ENCODE data around the gene CACNG1. TPM values are rescaled to one million over a fixed set of nuclear protein-coding genes. Genes with fewer than 3 reads are reported as not detected.

CACNG1 gene
- total and polyA plus RNA-seq, 2 of the 4 experiments (the other 2 are of a cell fraction) = not detected

DNA sequence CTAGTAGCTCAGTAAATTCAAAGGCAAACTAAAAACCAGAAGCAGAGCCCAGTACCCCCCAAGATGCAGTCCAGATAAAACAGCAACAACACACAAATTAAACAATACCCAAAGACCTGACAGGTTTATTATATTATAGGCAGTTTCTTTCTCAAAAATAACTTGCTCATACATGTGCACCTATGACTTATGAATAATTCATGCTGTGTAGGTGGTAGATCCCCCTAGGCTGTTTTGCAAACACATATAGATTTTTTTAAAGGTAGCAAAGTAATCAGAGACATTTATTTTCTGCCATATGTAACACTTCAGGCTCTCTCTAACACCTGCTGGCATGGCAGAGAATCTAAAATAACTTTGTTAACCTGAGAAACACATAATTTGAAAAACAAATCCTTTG lies 27.2 kb downstream of the CACNG1 start:
- BruUV-seq (replicated peaks) = no TSS peak
- H3K27me3 ChIP-seq (ENCODE audit: control insufficient read depth, insufficient read depth, low read length) = no peaks in the 10 kb centered on the region
- CTCF ChIA-PET = no interaction called here

More for the DNA sequence above, 27.2 kb downstream of the CACNG1 start:
- ATAC-seq (ENCODE audit: low read depth) (no peak), DNase-seq (no peak)
- Histone ChIP-seq H2BK15ac (ENCODE audit: low read depth, low read length) (no peak overlapping the region), H3K27ac (ENCODE audit: insufficient read depth, low read length) (no peak overlapping the region), H3K23ac (ENCODE audit: low read depth, low read length) (no peak overlapping the region), H3K4ac (ENCODE audit: low read depth, low read length) (no peak overlapping the region), H3K9ac (ENCODE audit: low read depth, low read length) (no peak overlapping the region), H2AK9ac (replicated peaks; ENCODE audit: low read depth, low read length, poor library complexity) (no peak overlapping the region), H4K91ac (ENCODE audit: insufficient read depth, low read depth, low read length) (no peak overlapping the region), H3K9me3 (ENCODE audit: control insufficient read depth, insufficient read depth, low read length) (no peaks in the 10 kb centered on the region), H3K14ac (replicated peaks; ENCODE audit: low read depth, low read length) (no peak overlapping the region), H2AK5ac (ENCODE audit: low read depth, low read length) (no peak overlapping the region), H2BK5ac (ENCODE audit: low read depth, low read length, poor library complexity, severe bottlenecking) (no peak overlapping the region), H3K4me1 (ENCODE audit: control insufficient read depth, insufficient read depth, low read length) (no peaks in the 10 kb centered on the region), H3K36me3 (ENCODE audit: control insufficient read depth, insufficient read depth, low read length) (peaks cover 7% of the 10 kb centered on the region), H4K5ac (ENCODE audit: low read depth, low read length) (no peak overlapping the region), H2BK120ac (ENCODE audit: low read depth, low read length) (no peak overlapping the region), H2BK20ac (ENCODE audit: low read depth, low read length) (no peak overlapping the region), H4K20me1 (ENCODE audit: insufficient read depth, low read length) (no peaks in the 10 kb centered on the region), H3K9me1 (ENCODE audit: insufficient read depth, low read length) (0 out of 2 replicates have a peak, but pooled peaks cover 2% of the 10 kb centered on the region), H3K4me2 (ENCODE audit: low read depth, low read length) (no peak overlapping the region), H3K56ac (ENCODE audit: extremely low read depth, insufficient read depth, low read length) (no peak overlapping the region), H2AFZ (replicated peaks; ENCODE audit: low read length, poor library complexity) (no peak overlapping the region), H3K18ac (ENCODE audit: low read depth, low read length) (no peak overlapping the region), H4K8ac (ENCODE audit: low read depth in 2 of 2, low read length in 2 of 2) (no peak overlapping the region), H3K4me3 (ENCODE audit: insufficient read depth, low read depth, low read length) (no peak overlapping the region), H3K79me1 (ENCODE audit: low read depth in 1 of 2, low read length in 2 of 2) (no peaks in the 10 kb centered on the region; a peak in 1 of 4 replicates)
- TF ChIP-seq NFE2L2 (IDR thresholded peaks at IDR 0.05; ENCODE audit: low read depth, low read length) (no peak), CHD1 (IDR thresholded peaks at IDR 0.05; ENCODE audit: low read depth, low read length) (no peak)
- intact Hi-C loops (cut with micrococcal nuclease) (no loop called here), dilution Hi-C loops (cut with HindIII; ENCODE audit: low sequenced_read_pairs, unreplicated experiment) (no loop called here), in situ Hi-C loops (cut with MboI; ENCODE audit: low sequenced_read_pairs) (no loop called here)
- POLR2A ChIA-PET (ENCODE audit: unreplicated experiment) = no interaction called here

All from IMR-90 (cell line).